GM12873 (cell line): ENCODE results near the gene ITK.

Experiments
- TF ChIP-seq, protein P1 (sequence below): IDR thresholded peaks from 2 replicates; pipeline ENCODE4 v1.5.1; 2012; ENCODE audit warnings: low read depth, mild to moderate bottlenecking, moderate library complexity, low read length, control low read depth; ENCODE audit not compliant: insufficient read depth; ENCODE audit errors: missing control alignments

ITK gene

DNA sequence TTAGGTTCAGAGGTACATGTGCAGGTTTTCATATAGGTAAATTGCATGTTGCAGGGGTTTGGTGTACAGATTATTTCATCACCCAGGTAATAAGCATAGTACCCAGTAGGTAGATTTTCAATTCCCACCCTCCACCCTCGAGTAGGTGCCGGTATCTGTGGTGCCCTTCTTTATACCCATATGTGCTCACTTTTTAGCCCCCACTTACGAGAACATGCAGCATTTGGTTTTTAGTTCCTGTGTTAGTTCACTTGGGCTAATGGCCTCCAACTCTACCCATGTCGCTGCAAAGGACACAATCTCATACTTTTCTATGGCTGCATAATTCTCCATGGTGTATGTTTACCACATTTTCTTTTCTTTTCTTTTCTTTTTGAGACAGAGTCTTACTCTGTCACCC lies 21.2 kb downstream of the ITK start:
- TF ChIP-seq, protein P1, sequence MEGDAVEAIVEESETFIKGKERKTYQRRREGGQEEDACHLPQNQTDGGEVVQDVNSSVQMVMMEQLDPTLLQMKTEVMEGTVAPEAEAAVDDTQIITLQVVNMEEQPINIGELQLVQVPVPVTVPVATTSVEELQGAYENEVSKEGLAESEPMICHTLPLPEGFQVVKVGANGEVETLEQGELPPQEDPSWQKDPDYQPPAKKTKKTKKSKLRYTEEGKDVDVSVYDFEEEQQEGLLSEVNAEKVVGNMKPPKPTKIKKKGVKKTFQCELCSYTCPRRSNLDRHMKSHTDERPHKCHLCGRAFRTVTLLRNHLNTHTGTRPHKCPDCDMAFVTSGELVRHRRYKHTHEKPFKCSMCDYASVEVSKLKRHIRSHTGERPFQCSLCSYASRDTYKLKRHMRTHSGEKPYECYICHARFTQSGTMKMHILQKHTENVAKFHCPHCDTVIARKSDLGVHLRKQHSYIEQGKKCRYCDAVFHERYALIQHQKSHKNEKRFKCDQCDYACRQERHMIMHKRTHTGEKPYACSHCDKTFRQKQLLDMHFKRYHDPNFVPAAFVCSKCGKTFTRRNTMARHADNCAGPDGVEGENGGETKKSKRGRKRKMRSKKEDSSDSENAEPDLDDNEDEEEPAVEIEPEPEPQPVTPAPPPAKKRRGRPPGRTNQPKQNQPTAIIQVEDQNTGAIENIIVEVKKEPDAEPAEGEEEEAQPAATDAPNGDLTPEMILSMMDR = no peak

DNA sequence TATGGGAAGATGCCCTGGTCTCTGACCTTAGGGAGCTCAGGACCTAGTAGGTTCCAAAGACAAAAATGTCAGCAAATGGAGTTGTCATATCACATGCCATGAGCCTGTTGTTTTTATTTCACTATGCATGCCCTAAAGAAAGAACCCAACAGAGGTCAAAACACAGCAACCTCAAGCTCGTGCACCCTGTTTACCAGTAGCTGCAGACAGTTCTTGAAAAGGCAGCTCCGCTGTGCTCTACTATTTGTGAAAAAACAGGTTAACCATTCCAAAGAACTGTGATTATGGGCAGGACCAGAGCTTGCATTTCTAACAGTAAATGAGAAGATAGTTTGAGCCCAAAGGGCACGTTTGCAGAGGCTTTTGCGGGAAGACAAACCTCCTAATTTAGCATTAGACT lies 22.8 kb downstream of the ITK start:
- TF ChIP-seq, protein P1 = no peak

DNA sequence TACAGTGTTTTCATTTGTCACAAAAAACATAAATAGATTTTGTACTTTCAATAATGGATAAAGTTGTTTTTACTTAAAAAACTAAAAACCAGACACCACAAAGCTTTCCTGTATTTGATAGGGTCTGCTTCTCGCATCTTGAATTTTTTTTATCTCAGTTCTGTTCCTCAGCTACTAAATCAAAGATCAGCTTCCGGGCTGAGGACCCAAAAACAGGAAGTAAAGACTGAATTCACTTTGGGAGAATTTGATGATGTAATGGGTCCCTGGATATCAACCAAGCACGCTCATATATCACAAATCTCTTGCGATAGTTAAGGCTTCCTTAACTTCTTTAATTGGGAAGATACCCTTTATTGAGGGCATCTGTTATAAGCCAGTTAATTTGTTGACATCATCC lies 24.1 kb downstream of the ITK start:
- TF ChIP-seq, protein P1 = no peak

DNA sequence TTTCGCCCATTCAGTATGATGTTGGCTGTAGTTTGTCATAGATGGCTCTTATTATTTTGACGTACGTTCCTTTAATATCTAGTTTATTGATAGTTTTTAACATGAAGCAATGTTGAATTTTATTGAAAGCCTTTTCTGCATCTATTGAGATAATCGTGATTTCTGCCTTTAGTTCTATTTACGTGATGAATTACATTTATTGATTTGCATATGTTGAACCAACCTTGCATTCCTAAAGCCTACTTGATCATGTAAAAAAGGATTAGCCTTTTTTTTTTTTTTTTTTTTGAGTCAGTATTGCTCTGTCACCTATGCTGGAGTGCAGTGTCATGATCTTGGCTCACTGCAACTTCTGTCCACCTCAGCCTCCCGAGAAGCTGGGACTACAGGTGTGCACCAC lies 25.1 kb downstream of the ITK start:
- TF ChIP-seq, protein P1 = no peak

DNA sequence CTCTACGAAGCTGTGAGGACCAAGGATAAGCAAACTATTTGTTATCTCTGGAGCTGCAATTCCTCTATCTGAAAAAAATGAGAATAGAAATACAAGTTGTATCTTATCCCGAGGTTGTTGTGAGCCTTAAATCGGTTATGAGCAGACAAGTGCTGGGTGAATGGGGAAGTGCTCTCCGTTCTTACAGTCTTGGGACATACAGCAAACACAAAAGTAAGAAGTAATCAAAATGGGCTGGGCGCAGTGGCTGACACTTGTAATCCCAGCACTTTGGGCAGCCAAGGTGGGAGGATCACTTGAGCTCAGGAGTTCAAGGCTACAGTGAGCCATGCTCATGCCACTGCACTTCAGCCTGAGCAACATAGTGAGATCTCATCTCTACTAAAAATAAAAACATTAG lies 31.7 kb downstream of the ITK start:
- TF ChIP-seq, protein P1 = no peak

DNA sequence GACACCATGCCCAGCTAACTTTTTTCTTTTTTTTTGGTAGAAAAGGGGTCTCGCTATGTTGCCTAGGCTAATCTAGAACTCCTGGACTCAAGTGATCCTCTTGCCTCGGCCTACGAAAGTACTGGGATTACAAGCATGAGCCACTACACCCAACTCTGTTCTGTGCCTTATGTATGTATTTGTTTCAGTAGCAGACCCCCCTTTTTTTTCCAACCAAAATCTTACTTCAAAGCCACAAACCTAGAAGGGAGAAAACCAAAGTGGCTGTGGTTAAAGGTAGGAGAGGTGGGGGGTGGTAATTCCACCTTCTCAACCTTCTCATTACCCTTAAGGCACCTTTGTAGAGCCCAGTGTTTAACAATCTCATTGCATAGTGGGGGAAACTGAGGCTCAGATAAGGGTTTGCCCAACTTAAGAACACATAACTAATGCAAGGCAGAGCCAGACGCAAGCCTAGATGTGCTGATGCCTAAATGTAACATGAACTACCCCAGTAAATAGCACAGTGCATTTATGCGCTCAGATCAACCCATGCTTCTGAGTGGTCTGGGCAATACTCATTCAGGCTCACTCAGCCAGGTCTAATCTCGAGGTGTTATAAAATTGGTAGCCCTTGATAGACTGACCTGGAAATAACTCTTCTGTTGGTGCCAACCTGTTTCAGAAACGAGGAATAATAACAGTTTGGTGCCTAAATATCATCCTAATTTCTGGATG lies 33.0 kb downstream of the ITK start:
- TF ChIP-seq, protein P1 = no peak

DNA sequence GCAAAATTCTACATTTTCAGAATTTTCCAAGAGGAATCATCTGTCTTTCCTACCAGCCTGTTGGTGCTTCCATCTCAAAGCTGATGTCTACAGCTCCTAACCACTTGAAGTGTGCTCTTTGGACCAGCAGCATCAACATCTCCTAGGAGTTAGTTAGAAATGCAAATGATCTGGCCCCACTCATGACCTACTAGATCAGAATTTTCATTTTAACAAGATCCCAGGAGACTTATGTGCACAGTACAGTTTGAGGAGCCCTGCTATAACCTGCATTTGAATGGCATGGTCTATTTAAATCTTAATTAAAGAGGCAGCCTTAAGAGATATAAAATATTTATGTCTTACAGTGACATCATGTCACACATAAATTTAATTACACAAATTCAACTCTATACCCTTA lies 33.8 kb downstream of the ITK start:
- TF ChIP-seq, protein P1 = no peak
